Smooth muscle cell (in vitro differentiated cells): Measurements from ENCODE around the gene ABCG5. TPM values are rescaled to one million over a fixed set of nuclear protein-coding genes. Genes with fewer than 3 reads are reported as not detected.

Experiments used
- DNase-seq: peaks from one replicate; lab custom pipeline; 2025; ENCODE audit not compliant: unreplicated experiment; lab: John Stamatoyannopoulos, UW
- H2AFZ ChIP-seq: fragments of 200-600 bp; sonication (generic); 2 replicates; pipeline ENCODE4 v1.6.0; 2016; ENCODE audit warnings: antibody characterized with exemption, low read depth, mild to moderate bottlenecking
- H3F3A ChIP-seq: fragments of 200-600 bp; sonication (generic); 2 replicates; pipeline ENCODE4 v1.6.0; 2017; ENCODE audit warnings: antibody characterized with exemption, low read depth
- H3K27ac ChIP-seq: fragments of 200-600 bp; sonication (generic); 2 replicates; pipeline ENCODE4 v1.5.1; 2016; ENCODE audit warnings: low read depth, mild to moderate bottlenecking
- H3K27me3 ChIP-seq: fragments of 200-600 bp; sonication (generic); 2 replicates; pipeline ENCODE4 v1.6.1; 2016; ENCODE audit warnings: low read depth, mild to moderate bottlenecking
- H3K36me3 ChIP-seq: fragments of 200-600 bp; sonication (generic); 2 replicates; pipeline ENCODE4 v1.5.1; 2016; ENCODE audit warnings: low read depth
- H3K4me1 ChIP-seq: fragments of 200-600 bp; sonication (generic); 2 replicates; pipeline ENCODE4 v1.5.1; 2016; ENCODE audit warnings: low read depth
- H3K4me2 ChIP-seq: fragments of 200-600 bp; sonication (generic); 2 replicates; pipeline ENCODE4 v1.6.0; 2016; ENCODE audit warnings: mild to moderate bottlenecking
- H3K4me3 ChIP-seq: fragments of 200-600 bp; sonication (generic); 2 replicates; pipeline ENCODE4 v1.5.1; 2016; ENCODE audit warnings: mild to moderate bottlenecking
- H3K79me2 ChIP-seq: fragments of 200-600 bp; sonication (generic); 2 replicates; pipeline ENCODE4 v1.6.0; 2016; ENCODE audit warnings: low read depth, mild to moderate bottlenecking
- H3K9ac ChIP-seq: fragments of 200-600 bp; sonication (generic); 2 replicates; pipeline ENCODE4 v1.6.0; 2016; ENCODE audit warnings: low read depth
- H3K9me3 ChIP-seq: fragments of 200-600 bp; sonication (generic); replicated peaks from 2 replicates; pipeline ENCODE4 v1.5.1; 2016; ENCODE audit warnings: low read depth
- H4K20me1 ChIP-seq: fragments of 200-600 bp; sonication (generic); 2 replicates; pipeline ENCODE4 v1.6.0; 2016; ENCODE audit warnings: low read depth
- CTCF ChIP-seq: fragments of 200-600 bp; sonication (generic); IDR thresholded peaks from 2 replicates; pipeline ENCODE4 v1.5.1; 2017; ENCODE audit warnings: borderline replicate concordance, mild to moderate bottlenecking, antibody characterized with exemption; ENCODE audit not compliant: insufficient read depth, poor library complexity, severe bottlenecking
- WGBS: methylation state at CpG from one replicate; pipeline ENCODE4 v1.1.7; 2016; ENCODE audit warnings: low lambda C conversion rate; 5-methylcytosine and 5-hydroxymethylcytosine counted together
- polyA plus RNA-seq: library from polyadenylated mRNA; unstranded; fragments of >200 nt; fragmentation: Nextera tagmentation; extraction: Ambion mirVana; gene quantifications from 2 replicates; pipeline ENCODE4 v1.2.1, GENCODE V29; 2016
- total RNA-seq: library from RNA; depleted of rRNA; stranded (reverse); fragments of >200 nt; gene quantifications from 2 replicates; pipeline ENCODE4 v1.2.3, GENCODE V29; 2014

The ABCG5 gene
- total and polyA plus RNA-seq, 2 experiments from 2014 or later = not detected

GRCh38 chr2:43832457-43832856 lies 6.2 kb downstream of the ABCG5 start:
- Histone ChIP-seq H3K27me3 (peaks cover 20% of the 10 kb centered on the region), H3K9ac (no peak overlapping the region), H3K79me2 (no peaks in the 10 kb centered on the region), H3F3A (no peaks in the 10 kb centered on the region), H2AFZ (no peak overlapping the region), H3K4me3 (no peak overlapping the region), H4K20me1 (no peaks in the 10 kb centered on the region), H3K36me3 (no peaks in the 10 kb centered on the region), H3K27ac (no peak overlapping the region), H3K9me3 (no peaks in the 10 kb centered on the region), H3K4me2 (no peak overlapping the region), H3K4me1 (no peaks in the 10 kb centered on the region)
- no peak for TF ChIP-seq CTCF
- no peak for DNase-seq
- 71% methylated on average over 3 of the region's 3 CpGs for WGBS

DNA sequence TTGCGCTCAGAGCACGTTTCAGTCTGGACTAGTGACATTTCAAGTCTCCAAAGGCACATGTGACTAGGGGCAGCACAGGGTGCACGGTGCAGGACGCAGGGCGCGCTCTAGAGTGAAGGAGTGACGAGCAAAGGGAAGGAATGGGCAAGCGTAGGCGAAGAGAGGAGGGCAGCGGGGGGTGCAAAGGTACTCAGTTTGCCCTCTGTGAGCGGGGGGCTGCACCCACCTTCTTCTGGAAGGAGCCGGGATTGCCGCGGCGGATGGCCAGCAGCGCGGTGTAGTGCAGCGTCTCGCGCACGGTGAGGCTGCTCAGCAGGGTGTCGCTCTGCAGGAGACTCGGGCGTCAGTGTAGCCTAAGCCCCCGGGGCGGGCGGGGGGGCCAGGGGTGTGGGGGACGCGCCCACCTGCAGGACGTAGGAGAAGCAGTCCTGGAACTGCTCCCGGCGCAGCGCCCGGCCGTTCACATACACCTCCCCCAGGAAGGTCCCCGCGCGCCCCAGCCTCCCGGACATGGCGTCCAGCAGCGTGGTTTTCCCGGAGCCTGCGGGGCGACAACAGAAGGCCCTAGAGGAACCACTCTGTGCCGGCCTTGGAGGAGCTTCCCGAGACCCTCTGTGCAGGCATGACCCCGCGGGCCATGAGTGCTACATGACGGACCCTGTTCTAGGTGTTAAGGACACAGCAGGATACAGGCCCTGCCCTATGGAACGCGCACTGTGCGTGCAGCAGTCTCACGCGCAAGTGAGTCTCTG lies 6.9 kb downstream of the ABCG5 start:
- no peak overlapping the region for H3K4me3 ChIP-seq
- DNase-seq = no peak
- H3K4me2 ChIP-seq = peak overlapping the region; percentile 40
- H3K36me3 ChIP-seq = no peaks in the 10 kb centered on the region
- no peaks in the 10 kb centered on the region for H3K9me3 ChIP-seq
- no peaks in the 10 kb centered on the region for H3F3A ChIP-seq
- no peak overlapping the region for H3K27ac ChIP-seq
- H2AFZ ChIP-seq = no peak overlapping the region
- no peaks in the 10 kb centered on the region for H3K79me2 ChIP-seq
- no peaks in the 10 kb centered on the region for H4K20me1 ChIP-seq
- H3K4me1 ChIP-seq = no peaks in the 10 kb centered on the region
- WGBS = 71% methylated on average over 29 of the region's 54 CpGs
- no peak for TF ChIP-seq CTCF
- peaks cover 20% of the 10 kb centered on the region for H3K27me3 ChIP-seq
- H3K9ac ChIP-seq = no peak overlapping the region

- no peak for TF ChIP-seq CTCF
- Histone ChIP-seq H3K9me3 (no peaks in the 10 kb centered on the region), H3K27ac (no peak overlapping the region), H3K4me3 (no peak overlapping the region), H3K4me2 (no peak overlapping the region), H4K20me1 (no peaks in the 10 kb centered on the region), H3F3A (no peaks in the 10 kb centered on the region), H2AFZ (no peak overlapping the region), H3K79me2 (no peaks in the 10 kb centered on the region), H3K4me1 (no peaks in the 10 kb centered on the region), H3K36me3 (no peaks in the 10 kb centered on the region), H3K27me3 (peaks cover 19% of the 10 kb centered on the region), H3K9ac (no peak overlapping the region)
- WGBS = 92% methylated on average over 17 of the region's 17 CpGs
- DNase-seq = no peak
Measured at GRCh38 chr2:43826305-43827250, 12.1 kb downstream of the ABCG5 start.
